H9 (cell line): Measurements from ENCODE around the gene NCBP3. TPM values are rescaled to one million over a fixed set of nuclear protein-coding genes. Genes with fewer than 3 reads are reported as not detected.

ENCODE experiments used
- DNase-seq: peaks from one replicate; pipeline ENCODE4 v3.0.0-alpha.2; 2017
- H2AFZ ChIP-seq: one replicate; pipeline ENCODE4 v1.6.1; 2013; ENCODE audit warnings: mild to moderate bottlenecking, low read length, control low read depth, moderate library complexity
- H2AK5ac ChIP-seq: 2 replicates; pipeline ENCODE4 v1.6.1; 2013; ENCODE audit warnings: low read length, control low read depth, mixed read lengths; ENCODE audit not compliant: insufficient read length
- H2BK120ac ChIP-seq: one replicate; pipeline ENCODE4 v1.6.1; 2013; ENCODE audit warnings: low read depth, mild to moderate bottlenecking, low read length, control low read depth, inconsistent platforms; ENCODE audit not compliant: poor library complexity, severe bottlenecking
- H2BK12ac ChIP-seq: 2 replicates; pipeline ENCODE4 v1.6.1; 2013; ENCODE audit warnings: low read length, control low read depth, mixed read lengths, low read depth; ENCODE audit not compliant: insufficient read length
- H2BK15ac ChIP-seq: 2 replicates; pipeline ENCODE4 v1.6.1; 2013; ENCODE audit warnings: low read depth, low read length, control low read depth
- H2BK20ac ChIP-seq: one replicate; pipeline ENCODE4 v1.6.1; 2013; ENCODE audit warnings: low read depth, mild to moderate bottlenecking, low read length, control low read depth, inconsistent platforms; ENCODE audit not compliant: poor library complexity, severe bottlenecking
- H2BK5ac ChIP-seq: 2 replicates; pipeline ENCODE4 v1.6.1; 2013; ENCODE audit warnings: low read length, control low read depth, mixed read lengths; ENCODE audit not compliant: insufficient read length
- H3K14ac ChIP-seq: 2 replicates; pipeline ENCODE4 v1.6.1; 2013; ENCODE audit warnings: low read length, control low read depth; ENCODE audit not compliant: insufficient read depth
- H3K18ac ChIP-seq: 2 replicates; pipeline ENCODE4 v1.6.1; 2013; ENCODE audit warnings: low read depth, mild to moderate bottlenecking, mixed read lengths, low read length, control low read depth; ENCODE audit not compliant: insufficient read length
- H3K23ac ChIP-seq: 2 replicates; pipeline ENCODE4 v1.6.1; 2013; ENCODE audit warnings: low read length, control low read depth, mixed read lengths, low read depth; ENCODE audit not compliant: insufficient read length
- H3K23me2 ChIP-seq: 2 replicates; pipeline ENCODE4 v1.6.1; 2013; ENCODE audit warnings: low read depth, mild to moderate bottlenecking, mixed read lengths, low read length, control low read depth; ENCODE audit not compliant: insufficient read length, poor library complexity, severe bottlenecking
- H3K27ac ChIP-seq: 2 replicates; pipeline ENCODE4 v1.5.1; 2013; ENCODE audit warnings: low read length, control low read depth, mixed read lengths, low read depth; ENCODE audit not compliant: insufficient read length
- H3K27me3 ChIP-seq: 2 replicates; pipeline ENCODE4 v1.6.1; 2013; ENCODE audit warnings: low read length, control low read depth, inconsistent platforms; ENCODE audit not compliant: insufficient read depth
- H3K4ac ChIP-seq: 2 replicates; pipeline ENCODE4 v1.6.1; 2013; ENCODE audit warnings: low read depth, mild to moderate bottlenecking, control low read depth, inconsistent platforms, low read length, moderate library complexity
- H3K4me1 ChIP-seq: 2 replicates; pipeline ENCODE4 v1.6.1; 2013; ENCODE audit warnings: low read length, control low read depth, inconsistent platforms; ENCODE audit not compliant: insufficient read depth
- H3K4me2 ChIP-seq: 2 replicates; pipeline ENCODE4 v1.6.1; 2013; ENCODE audit warnings: low read length, control low read depth, mixed read lengths; ENCODE audit not compliant: insufficient read length, insufficient read depth
- H3K56ac ChIP-seq: 2 replicates; pipeline ENCODE4 v1.6.1; 2013; ENCODE audit warnings: low read depth, mild to moderate bottlenecking, mixed read lengths, low read length, control low read depth; ENCODE audit not compliant: insufficient read length
- H3K79me1 ChIP-seq: 2 replicates; pipeline ENCODE4 v1.6.1; 2013; ENCODE audit warnings: low read depth, mild to moderate bottlenecking, moderate library complexity, low read length, control low read depth, inconsistent platforms; ENCODE audit not compliant: insufficient read depth, poor library complexity, severe bottlenecking
- H3K79me2 ChIP-seq: 2 replicates; pipeline ENCODE4 v1.6.1; 2013; ENCODE audit warnings: low read length, control low read depth, inconsistent platforms; ENCODE audit not compliant: insufficient read depth
- H3K9ac ChIP-seq: 2 replicates; pipeline ENCODE4 v1.6.1; 2013; ENCODE audit warnings: low read length, control low read depth, mixed read lengths; ENCODE audit not compliant: insufficient read length; ENCODE audit errors: extremely low read depth
- H3K9me3 ChIP-seq: one replicate; pipeline ENCODE4 v1.6.1; 2013; ENCODE audit warnings: low read depth, low read length, inconsistent platforms; ENCODE audit not compliant: control insufficient read depth
- H3T11ph ChIP-seq: one replicate; pipeline ENCODE4 v1.6.1; 2013; ENCODE audit warnings: mild to moderate bottlenecking, low read length, control low read depth, inconsistent platforms
- H4K20me1 ChIP-seq: one replicate; pipeline ENCODE4 v1.6.1; 2013; ENCODE audit not compliant: control insufficient read depth, insufficient read length, insufficient read depth
- H4K5ac ChIP-seq: 2 replicates; pipeline ENCODE4 v1.6.1; 2013; ENCODE audit warnings: low read depth, mild to moderate bottlenecking, mixed read lengths, low read length, control low read depth; ENCODE audit not compliant: insufficient read length
- H4K8ac ChIP-seq: replicated peaks from 2 replicates; pipeline ENCODE4 v1.6.1; 2013; ENCODE audit warnings: low read length, control low read depth, mixed read lengths, low read depth; ENCODE audit not compliant: insufficient read length
- H4K91ac ChIP-seq: 2 replicates; pipeline ENCODE4 v1.6.1; 2013; ENCODE audit warnings: low read depth, mild to moderate bottlenecking, moderate library complexity, mixed read lengths, low read length, control low read depth; ENCODE audit not compliant: insufficient read length
- H3K27ac Mint-ChIP-seq, 3 experiments: 2 replicates in 2 of 3; 3 replicates in 1 of 3; pipeline ENCODE4 v1.8.0; 2020 to 2021; ENCODE audit warnings: mixed read lengths in 3 of 3, mild to moderate bottlenecking in 1 of 3, moderate library complexity in 1 of 3
- H3K27me3 Mint-ChIP-seq: 2 replicates; pipeline ENCODE4 v1.8.0; 2021; ENCODE audit warnings: low read depth, mild to moderate bottlenecking, moderate library complexity, mixed read lengths
- H3K36me3 Mint-ChIP-seq, 3 experiments: 2 replicates in 2 of 3; 3 replicates in 1 of 3; pipeline ENCODE4 v1.8.0; 2020 to 2021; ENCODE audit warnings: low read depth in 3 of 3, mixed read lengths in 3 of 3; ENCODE audit not compliant: insufficient read depth in 1 of 3
- H3K4me1 Mint-ChIP-seq, 2 experiments: 2 replicates each; pipeline ENCODE4 v1.8.0; 2020; ENCODE audit warnings: mixed read lengths in 2 of 2
- H3K4me3 Mint-ChIP-seq, 2 experiments: 2 replicates in 1 of 2; 3 replicates in 1 of 2; pipeline ENCODE4 v1.8.0; 2020 to 2021; ENCODE audit warnings: mild to moderate bottlenecking in 2 of 2, mixed read lengths in 2 of 2, moderate library complexity in 1 of 2
- H3K9me3 Mint-ChIP-seq, 2 experiments: 2 replicates in 1 of 2; 3 replicates in 1 of 2; pipeline ENCODE4 v1.8.0; 2020; ENCODE audit warnings: mild to moderate bottlenecking in 2 of 2, mixed read lengths in 2 of 2, moderate library complexity in 1 of 2
- WGBS: extraction: QIAGEN DNeasy Blood & Tissue Kit; methylation state at CpG from one replicate; pipeline ENCODE4 v1.1.7; 2013; ENCODE audit warnings: missing lambda C conversion rate, low lambda C conversion rate, mixed read lengths; ENCODE audit not compliant: insufficient read length; ENCODE audit errors: extremely low coverage; 5-methylcytosine and 5-hydroxymethylcytosine counted together
- total RNA-seq: library from RNA; stranded (reverse); gene quantifications from 2 replicates; pipeline ENCODE4 v1.2.1, GENCODE V29; 2021
- TF ChIP-seq, protein P1 (sequence below): fragments of 200-600 bp; sonication (generic); conservative IDR thresholded peaks from 3 replicates; pipeline ENCODE4 v1.8.0; 2021; ENCODE audit warnings: antibody characterized with exemption, mild to moderate bottlenecking

Gene NCBP3
- total RNA-seq, 1 experiment from 2014 or later, result 45.7 TPM

DNA sequence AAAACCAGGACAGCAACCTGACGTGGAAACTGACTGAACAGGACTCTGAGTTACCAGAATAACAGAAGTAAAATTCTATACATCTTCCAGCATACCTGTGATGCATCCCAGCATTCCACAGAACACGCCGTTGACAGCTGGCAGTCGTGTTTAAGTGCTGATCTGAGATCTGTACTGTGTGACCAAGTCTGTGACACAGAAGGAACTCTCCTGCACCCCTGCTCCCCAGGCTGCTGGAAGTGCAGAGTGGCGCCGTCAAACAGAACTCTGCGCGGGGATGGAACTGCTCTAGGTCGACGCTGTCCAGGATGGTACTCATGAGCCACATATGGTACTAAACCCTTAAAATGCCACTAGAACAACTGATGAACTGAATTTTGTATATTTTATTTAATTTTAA is 44.3 kb downstream of the NCBP3 start:
- Histone ChIP-seq H2BK120ac (no peak overlapping the region), H3K4me2 (no peak overlapping the region), H2BK15ac (no peak overlapping the region), H2BK5ac (no peak overlapping the region), H3K9me3 (no peaks in the 10 kb centered on the region), H4K8ac (no peak overlapping the region), H3T11ph (no peak overlapping the region), H2AFZ (no peak overlapping the region), H3K4ac (no peak overlapping the region), H4K5ac (no peak overlapping the region), H4K20me1 (no peaks in the 10 kb centered on the region), H3K14ac (no peak overlapping the region), H3K4me1 (no peaks in the 10 kb centered on the region), H3K9ac (no peak overlapping the region), H3K23me2 (no peaks in the 10 kb centered on the region), H3K27me3 (no peaks in the 10 kb centered on the region), H3K79me1 (no peaks in the 10 kb centered on the region), H3K23ac (no peak overlapping the region), H3K27ac (no peak overlapping the region), H2BK12ac (no peak overlapping the region), H3K79me2 (no peaks in the 10 kb centered on the region), H3K18ac (no peak overlapping the region), H3K56ac (no peak overlapping the region), H2BK20ac (no peak overlapping the region), H2AK5ac (no peak overlapping the region), H4K91ac (no peak overlapping the region)
- Mint-ChIP-seq H3K27me3 (no peaks in the 10 kb centered on the region; the same call in 1 of the 2 replicates), H3K4me1 (peaks cover 0 to 3% of the 10 kb centered on the region in 2 experiments; a peak in 1 of 4 replicates), H3K36me3 (peaks cover 1 to 24% (median 18%) of the 10 kb centered on the region in 3 experiments; a peak in 5 of 7 replicates), H3K27ac (no peak overlapping the region; a peak in 1 of 7 replicates), H3K9me3 (no peaks in the 10 kb centered on the region), H3K4me3 (no peak overlapping the region)
- TF ChIP-seq, protein P1, sequence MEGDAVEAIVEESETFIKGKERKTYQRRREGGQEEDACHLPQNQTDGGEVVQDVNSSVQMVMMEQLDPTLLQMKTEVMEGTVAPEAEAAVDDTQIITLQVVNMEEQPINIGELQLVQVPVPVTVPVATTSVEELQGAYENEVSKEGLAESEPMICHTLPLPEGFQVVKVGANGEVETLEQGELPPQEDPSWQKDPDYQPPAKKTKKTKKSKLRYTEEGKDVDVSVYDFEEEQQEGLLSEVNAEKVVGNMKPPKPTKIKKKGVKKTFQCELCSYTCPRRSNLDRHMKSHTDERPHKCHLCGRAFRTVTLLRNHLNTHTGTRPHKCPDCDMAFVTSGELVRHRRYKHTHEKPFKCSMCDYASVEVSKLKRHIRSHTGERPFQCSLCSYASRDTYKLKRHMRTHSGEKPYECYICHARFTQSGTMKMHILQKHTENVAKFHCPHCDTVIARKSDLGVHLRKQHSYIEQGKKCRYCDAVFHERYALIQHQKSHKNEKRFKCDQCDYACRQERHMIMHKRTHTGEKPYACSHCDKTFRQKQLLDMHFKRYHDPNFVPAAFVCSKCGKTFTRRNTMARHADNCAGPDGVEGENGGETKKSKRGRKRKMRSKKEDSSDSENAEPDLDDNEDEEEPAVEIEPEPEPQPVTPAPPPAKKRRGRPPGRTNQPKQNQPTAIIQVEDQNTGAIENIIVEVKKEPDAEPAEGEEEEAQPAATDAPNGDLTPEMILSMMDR, result no peak
- WGBS, result no CpG with 5 or more reads among the region's 10 CpGs
- DNase-seq, result no peak
